Hematopoietic multipotent progenitor cell treated with erythropoietin and hydrocortisone succinate and interleukin-3 and kit ligand, for 15 days (in vitro differentiated cells): Measurements from ENCODE around the gene LINC01488.
A peak's percentile ranks its signal among the peaks of the same experiment; 100 is the strongest.

Source experiments
- DNase-seq: peaks from one replicate; pipeline ENCODE4 v3.0.0-alpha.2; 2015; ENCODE audit warnings: low spot score

The LINC01488 gene

DNA sequence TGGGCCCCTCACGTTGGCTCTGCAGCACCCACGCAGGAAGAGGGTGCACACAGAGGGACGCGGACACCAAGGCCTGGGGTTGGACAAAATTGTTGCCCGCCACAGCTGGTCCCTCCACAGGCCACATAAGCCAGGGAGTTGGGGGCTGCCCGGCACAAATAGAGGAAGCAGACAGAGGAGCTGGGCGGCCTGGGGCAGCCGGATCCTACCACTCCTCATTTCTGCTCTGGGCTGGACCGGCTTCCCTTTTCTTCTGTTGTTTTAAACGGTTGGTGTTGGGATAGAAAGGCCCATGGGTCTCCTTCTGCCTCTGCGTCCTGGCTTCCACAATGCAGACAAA lies 36.4 kb upstream of the LINC01488 start:
- no peak for DNase-seq

- no peak for DNase-seq
Measured at GRCh38 chr11:69446108-69446507, 35.4 kb upstream of the LINC01488 start.

DNA sequence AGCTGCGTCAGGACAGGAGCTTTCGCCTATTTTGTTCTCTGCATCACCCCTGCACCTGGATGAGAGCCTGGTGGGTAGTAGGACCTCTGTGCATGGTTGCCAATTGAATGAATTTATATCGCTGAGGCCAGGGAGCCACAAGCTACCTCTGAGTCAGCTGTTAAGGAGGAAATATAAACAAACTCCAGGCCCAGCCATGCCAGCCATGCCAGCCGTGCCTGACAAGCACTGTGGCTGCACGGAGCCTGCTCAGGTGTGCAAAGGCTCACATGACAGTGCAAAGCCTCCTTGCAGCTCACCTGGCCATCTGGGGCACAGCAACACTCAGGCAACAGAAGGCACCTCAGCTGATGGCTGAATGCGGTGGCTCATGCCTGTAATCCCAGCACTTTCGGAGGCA lies 33.7 kb upstream of the LINC01488 start:
- no peak for DNase-seq

DNA sequence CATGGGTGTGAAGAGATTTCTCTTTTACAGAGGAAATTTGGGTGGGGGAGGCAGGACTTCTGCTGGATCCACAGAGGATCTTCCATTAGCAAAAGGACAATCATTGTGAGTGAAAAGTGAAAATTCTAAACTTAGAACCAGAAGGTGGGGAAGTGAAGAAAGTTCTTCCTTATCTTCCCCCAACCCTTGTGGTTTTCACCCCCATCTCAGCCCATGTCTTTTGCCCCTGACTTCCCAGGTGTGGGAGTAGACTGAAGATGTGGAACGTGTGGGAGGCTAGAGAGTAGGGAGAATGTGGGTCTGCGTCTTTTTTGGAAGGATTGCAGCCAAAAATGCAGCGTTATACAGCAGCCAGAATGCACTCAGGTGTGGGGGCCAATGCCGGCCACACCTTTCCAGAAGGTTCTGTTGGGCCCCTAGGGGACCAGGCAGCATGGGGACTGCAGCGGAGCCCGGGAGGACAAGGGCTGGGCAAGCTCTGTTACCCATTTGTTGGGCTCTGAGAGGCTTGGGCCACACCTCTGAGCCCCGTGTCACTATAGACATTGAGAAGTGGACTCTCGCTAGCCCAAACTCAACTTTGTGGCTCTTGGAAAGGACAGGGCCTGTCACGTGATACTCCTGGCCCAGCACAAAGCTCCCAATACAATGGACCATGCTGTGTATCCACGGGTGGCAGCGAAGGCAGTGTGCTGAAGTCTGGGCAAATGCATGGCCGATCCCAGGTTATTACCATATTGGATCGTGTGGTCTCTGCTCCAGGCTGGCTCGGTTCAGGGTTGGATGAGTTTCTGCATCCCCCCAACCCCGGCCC lies 32.8 kb upstream of the LINC01488 start:
- no peak for DNase-seq

- DNase-seq, result peak; percentile 2
Measured at GRCh38 chr11:69449320-69450063, 32.0 kb upstream of the LINC01488 start.

DNA sequence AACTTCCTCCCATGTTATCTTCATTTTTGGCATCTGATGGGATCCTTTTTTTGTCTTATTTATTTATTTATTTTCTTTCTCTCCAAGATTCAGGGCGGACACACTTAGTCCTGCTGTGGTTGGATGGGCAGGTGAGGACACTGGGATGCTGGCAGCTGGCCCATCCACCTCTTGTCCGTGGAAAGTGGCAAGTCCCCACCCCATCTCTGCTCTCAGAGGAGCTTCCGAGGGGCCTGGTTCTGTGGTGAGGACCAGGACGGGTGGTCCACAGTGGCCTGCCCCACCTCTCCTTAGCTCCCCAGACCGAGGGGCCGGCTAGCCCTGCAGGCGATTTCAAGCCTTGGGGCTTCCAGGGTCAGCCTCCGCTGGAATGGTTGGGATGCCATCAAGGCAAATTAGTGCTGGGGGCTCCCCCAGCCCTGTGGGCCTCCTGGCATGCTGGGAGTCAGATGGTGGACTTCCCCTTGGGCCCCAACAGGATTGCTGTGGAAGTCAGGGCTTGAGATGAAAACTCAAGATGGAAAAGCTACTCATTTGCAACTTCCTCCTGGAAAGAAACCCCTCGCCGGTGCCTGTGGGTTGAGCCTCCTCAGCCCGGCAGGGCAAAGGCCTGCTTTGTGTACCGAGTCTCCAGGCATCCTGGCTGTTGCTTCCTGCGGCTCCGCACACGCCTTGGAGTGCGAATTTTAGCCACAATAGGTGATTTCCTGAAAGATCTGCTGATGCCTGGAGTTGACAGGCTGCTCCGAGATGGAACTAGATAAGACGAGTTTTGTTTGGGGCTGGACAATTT lies 31.2 kb upstream of the LINC01488 start:
- DNase-seq, result no peak

DNA sequence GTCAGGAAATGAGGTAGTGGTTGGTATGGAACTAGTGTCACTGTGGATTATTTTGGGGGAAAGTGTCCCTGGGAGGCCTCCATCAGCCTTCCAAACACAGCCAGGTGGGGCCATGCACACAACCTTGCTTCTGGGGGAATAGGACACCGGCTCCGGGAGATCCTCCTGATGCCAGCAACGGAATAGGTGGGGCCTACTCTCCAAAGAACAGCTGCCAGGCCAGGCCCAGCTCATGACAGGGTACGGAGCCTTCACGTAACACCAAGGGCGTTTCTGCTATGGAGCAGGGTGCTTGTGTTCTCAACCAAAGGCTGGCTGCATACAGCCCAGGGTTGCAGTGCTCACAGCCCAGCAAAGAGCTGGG lies 30.6 kb upstream of the LINC01488 start:
- no peak for DNase-seq

- no peak for DNase-seq
Measured at GRCh38 chr11:69451289-69451688, 30.2 kb upstream of the LINC01488 start.

DNA sequence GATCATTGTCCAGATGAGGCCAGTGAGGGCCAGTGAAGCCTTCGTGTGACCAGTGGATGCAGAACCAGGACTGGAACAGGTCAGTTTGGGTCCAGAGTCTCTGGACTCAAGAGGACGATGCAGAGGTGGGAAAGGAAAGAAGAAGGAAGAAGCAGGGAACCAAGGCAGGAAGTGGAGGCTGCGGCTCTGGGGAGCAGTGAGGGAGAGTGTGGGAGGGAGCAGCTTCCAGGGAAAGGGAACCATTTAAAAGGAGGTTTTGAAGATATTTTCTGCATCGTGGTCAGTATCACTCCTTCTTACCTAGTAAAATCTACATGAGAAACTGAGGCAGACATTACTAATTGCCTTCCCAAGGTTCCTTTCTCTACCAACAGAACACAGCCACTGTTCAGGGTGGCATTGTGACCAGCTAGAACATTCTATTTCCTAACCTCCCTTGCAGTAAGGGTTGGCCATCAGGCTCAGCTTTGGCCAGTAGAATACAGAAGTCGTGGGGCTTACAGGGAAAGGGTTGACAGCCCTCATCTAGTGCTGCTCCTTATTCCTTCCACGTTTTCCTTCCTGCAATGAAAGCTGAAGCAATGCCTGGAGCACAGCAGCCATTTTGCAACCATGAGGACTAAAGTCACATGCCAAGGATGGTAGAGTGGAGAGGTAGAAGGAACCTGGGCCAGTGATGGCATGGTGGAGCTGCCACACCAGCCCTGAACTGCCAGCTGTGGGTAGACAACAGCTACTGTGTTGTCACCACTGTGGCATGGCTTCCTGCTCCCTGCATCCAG lies 29.1 kb upstream of the LINC01488 start:
- DNase-seq, result no peak

- DNase-seq, result no peak
Measured at GRCh38 chr11:69453151-69453550, 28.3 kb upstream of the LINC01488 start.

DNA sequence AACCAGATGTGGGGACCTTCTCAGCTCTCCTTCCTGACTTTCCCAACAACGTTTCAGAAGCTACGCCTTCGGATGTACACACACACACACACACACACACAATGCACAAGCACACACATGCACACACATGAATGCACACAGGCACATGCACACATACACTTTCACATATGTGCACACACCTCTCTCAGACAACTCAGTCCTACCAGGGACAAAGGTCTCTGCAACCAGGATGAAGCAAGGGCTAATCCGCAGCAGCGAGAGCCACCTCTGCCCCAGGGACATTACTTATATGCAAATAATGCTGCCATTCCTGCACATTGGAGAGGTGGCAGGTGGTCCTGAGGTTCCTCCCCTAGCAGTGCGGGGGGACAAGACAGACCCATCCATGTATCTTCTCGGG lies 27.4 kb upstream of the LINC01488 start:
- DNase-seq, result no peak

- no peak for DNase-seq
Measured at GRCh38 chr11:69455969-69456368, 25.5 kb upstream of the LINC01488 start.

GRCh38 chr11:69456712-69457111 lies 24.8 kb upstream of the LINC01488 start:
- no peak for DNase-seq

DNA sequence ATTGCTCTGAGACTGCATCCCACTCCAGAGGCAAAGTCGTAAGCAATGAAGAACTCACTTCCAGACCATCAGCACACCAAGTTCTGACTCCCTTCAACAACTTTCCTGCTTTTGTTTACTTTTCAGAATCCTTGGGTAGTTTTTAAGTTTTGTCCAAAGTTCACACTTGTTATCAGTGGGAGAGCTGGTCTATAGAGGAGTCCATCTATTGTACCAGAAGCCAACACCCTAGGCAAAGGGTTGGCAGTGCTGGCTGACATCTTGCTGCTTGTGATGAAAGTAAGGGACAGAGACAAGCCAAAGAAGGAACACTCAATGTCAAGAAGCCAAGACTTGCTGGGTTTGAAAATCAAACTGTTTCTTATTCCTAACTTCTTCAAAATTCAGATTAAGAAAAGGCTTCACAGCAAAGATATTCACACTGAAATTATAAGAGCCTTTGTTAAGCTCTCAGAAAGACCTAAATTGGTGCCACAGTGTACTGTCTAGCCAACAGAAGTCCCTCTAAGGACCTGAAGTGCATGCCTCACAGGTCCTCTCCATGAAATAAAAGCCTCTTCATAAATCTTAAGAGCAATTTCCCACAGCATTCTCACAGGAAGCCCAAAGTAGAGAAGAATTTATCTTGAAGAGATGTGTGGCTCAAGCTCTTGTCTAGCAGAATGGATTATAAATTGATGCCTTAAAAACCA lies 21.5 kb upstream of the LINC01488 start:
- no peak for DNase-seq

- DNase-seq, result no peak
Measured at GRCh38 chr11:69460540-69461257, 20.8 kb upstream of the LINC01488 start.

DNA sequence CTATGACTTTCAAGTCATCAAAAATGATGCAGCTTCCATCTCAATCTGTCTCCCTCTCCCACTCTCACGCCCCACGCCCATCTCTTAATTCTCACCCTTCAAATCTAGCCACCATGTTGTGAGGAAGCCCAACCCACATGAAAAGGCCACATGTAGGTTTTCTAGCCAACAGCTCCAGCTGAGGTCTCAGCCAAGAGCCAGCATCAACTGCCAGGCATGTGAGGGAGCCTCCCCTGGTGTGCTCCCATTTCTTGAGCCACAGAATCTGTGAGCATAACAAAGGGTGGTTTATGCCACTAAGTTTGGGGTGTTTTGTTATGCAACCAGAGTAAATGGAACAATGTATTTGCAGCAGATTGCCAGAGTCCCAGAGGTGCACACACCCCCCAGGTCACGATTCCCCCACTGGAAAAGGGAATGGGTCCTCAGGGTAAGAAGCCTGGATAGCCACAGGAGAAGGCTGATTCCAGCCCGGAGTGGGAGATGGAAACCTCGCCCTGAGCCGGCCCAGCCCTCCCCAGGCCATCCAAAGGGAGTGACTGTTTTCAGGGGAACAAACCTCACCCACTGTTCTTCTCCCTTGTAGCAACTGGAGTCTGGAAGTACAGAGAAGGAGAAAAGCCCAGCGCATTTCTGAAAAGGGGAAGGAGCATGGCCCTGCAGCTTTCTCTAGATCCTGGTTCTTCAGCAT lies 20.0 kb upstream of the LINC01488 start:
- DNase-seq, result no peak

DNA sequence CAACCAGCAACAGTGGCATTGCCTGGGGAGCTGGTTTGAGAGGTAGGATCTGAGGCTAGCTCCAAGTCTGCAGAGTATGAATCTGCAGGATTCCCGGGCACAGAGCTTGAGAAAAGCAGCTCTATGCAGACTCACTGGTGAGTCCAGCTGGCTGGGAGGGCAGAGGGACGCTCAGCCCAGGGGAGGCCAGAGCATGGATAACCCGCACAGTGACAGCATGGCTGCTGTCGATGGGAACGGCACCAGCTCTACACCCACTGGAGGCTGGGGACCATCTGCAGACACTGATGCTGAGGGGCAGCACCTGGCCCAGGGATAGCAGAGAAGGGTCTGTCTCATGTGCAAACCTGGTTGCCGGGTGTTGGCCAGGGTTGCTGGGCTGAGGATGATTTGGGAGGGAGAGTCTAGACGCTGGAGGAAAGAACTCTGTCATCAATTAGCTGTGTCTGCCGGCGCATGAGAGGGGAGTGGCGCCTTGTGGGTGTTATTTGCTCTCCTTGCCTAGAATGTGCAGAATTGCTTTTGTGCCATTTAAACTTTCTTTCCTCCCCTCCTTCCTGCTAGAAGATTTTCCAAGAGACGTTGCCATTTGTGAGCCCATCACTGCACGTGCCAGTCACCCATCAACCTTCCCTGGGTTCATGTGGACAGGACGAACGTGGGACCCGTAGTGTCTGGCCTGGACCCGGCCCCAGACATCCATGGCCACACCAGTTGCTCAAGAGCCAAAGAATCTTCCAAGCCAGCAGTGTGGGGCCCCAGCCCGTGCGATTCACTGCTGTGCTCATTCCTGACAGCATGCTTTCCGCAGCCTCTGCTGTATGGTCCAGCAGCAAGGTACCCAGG lies 19.1 kb upstream of the LINC01488 start:
- DNase-seq, result no peak

DNA sequence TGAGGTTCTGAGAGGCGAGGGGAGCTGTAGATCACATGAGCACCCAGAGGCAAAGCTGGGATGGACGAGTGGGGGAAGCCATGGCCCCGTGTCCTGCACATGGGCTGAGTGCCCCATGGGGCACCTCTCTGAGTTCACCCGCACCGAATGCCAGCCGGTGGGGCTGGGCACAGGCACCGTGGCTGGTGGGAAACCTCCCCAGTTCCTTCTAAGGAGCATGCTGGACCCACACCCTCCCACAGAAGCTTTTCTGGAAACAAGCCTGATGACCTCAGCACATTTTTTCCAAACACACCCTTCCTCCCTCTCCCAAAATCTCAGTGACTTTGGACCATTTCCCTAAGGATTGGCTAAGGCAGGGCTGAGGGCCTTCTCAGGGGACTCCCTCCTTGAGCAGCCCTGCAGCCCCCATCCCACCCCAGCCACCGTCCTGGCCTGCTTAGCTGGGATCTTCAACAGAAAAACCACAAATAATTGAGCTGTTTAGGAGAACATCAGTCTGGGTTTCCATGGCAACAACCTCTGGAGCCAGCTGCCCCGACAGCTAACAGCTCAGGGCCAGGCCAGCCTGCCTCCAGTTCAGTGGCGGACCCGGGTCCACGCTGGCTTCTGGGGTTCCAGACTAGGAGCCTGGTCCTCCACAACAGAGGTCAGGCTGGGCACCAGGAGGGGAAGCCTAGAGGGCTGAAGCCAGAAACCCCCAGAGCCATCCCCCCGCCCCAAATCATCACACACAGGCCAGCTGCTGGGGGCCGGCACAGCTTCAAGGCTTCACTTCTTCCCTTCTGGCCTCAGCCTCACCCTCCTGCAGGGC lies 18.1 kb upstream of the LINC01488 start:
- DNase-seq, result no peak
